ENCODE results near the gene PLXNA2.
A peak's percentile ranks its signal among the peaks of the same experiment; 100 is the strongest.

PLXNA2 gene

DNA sequence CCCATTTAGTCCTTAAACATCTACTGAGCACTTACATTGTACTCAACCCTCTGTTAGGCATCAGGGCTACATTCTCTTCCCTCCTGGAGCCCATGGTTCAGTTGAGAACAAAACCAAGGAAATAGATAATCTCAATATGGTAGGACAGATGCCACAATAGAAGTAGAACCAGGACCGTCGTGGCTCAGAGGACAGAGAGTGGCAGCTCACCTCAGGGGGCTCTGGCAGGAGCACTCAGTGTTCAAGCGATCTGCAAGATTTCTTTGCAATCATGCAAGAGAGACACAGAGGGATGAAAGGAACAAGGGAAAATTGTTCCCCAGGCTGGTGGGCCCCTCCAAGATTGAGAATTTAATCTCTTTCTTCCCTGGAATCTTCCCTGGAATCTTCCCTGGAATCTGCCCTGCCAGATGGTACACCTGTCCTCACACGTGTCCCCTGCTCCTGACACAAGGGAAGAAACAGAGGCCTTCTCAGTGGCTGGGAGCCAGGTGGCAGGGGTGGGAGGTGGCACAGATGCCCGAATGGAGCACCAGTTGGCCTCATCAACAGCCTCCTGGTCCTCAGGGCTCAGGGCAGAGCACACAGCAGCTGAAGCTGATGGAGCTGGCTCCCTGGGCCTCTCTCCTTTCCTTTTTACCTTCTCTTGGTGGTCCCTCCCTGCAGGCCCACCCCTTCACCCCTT lies 135.4 kb downstream of the PLXNA2 start:
- no peaks in the 10 kb centered on the region for H3K27me3 ChIP-seq (ENCODE audit: control insufficient read depth in 3 of 3, insufficient read depth in 3 of 3, low read depth in 1 of 3, low read length in 3 of 3)
- H3K4me2 ChIP-seq (ENCODE audit: insufficient read depth, low read length, poor library complexity, severe bottlenecking): no peak overlapping the region
- no peak overlapping the region for H3K27ac ChIP-seq (replicated peaks; ENCODE audit: low read length)
- peak overlapping the region; percentile 28 for H3K14ac ChIP-seq (ENCODE audit: low read length)
- no peaks in the 10 kb centered on the region for H3K36me3 ChIP-seq (replicated peaks in 1 of 2; ENCODE audit: control insufficient read depth in 2 of 2, insufficient read depth in 2 of 2, low read length in 2 of 2)
- H3K4me3 ChIP-seq (ENCODE audit: low read length in 2 of 2): no peak overlapping the region
- no peak overlapping the region for H2AFZ ChIP-seq (ENCODE audit: low read length)
- no peak overlapping the region for H2BK5ac ChIP-seq (ENCODE audit: low read length)
- peak overlapping the region; percentile 44 for H2BK15ac ChIP-seq (ENCODE audit: low read length)
- H4K91ac ChIP-seq (ENCODE audit: low read depth, low read length, poor library complexity): no peak overlapping the region
- WGBS, 2 donors (ENCODE audit: extremely low coverage in 2 of 2, insufficient read length in 2 of 2, insufficient replicate concordance in 1 of 2): no CpG with 5 or more reads among the region's 5 CpGs
- H2AK5ac ChIP-seq (ENCODE audit: low read depth, low read length): no peak overlapping the region
- no peak overlapping the region for H3K23ac ChIP-seq (ENCODE audit: low read depth, low read length, poor library complexity)
- H3K18ac ChIP-seq (ENCODE audit: low read length): no peak overlapping the region
- H2BK12ac ChIP-seq (ENCODE audit: low read length): no peak overlapping the region
- no peaks in the 10 kb centered on the region for H3K9me3 ChIP-seq (replicated peaks in 1 of 2; ENCODE audit: control insufficient read depth in 2 of 2, insufficient read depth in 1 of 2, low read depth in 1 of 2, low read length in 2 of 2)
- no peak overlapping the region for H3K9ac ChIP-seq (ENCODE audit: low read depth, low read length, poor library complexity)
- no peak overlapping the region for H4K8ac ChIP-seq (ENCODE audit: low read depth, low read length)
- no peak overlapping the region for H2BK120ac ChIP-seq (ENCODE audit: low read depth, low read length)
- no peaks in the 10 kb centered on the region for H3K79me1 ChIP-seq (ENCODE audit: low read depth, low read length)
- H3K4me1 ChIP-seq (ENCODE audit: control insufficient read depth in 2 of 2, insufficient read depth in 1 of 2, low read depth in 1 of 2, low read length in 2 of 2): peaks cover 23 to 37% of the 10 kb centered on the region in 2 donors
- H3K4ac ChIP-seq (ENCODE audit: low read length): no peak overlapping the region
- DNase-seq (ENCODE audit: low spot score): no peak

DNA sequence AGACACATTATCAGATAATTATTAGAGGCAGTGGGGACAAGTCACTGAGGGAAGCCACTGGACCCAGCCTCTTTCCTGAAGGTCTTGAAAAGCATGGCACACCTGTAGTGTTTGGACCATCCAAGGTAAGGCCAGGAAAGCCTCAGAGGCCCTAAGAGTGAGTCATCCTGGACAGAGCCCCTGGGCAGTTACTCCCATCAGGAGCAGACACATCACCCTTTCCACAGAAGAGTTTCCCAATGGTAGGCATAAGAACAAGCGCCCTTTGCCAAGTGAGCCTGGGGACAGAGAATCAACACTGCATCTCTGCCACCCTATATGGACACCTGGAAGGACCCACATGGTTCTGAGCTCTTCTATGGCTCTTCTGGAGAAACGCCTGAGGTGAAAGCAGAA lies 136.0 kb downstream of the PLXNA2 start:
- no peak for DNase-seq (ENCODE audit: low spot score)
- H3K9ac ChIP-seq (ENCODE audit: low read depth, low read length, poor library complexity): no peak overlapping the region
- no peaks in the 10 kb centered on the region for H3K27me3 ChIP-seq (ENCODE audit: control insufficient read depth in 3 of 3, insufficient read depth in 3 of 3, low read depth in 1 of 3, low read length in 3 of 3)
- no peak overlapping the region for H2BK12ac ChIP-seq (ENCODE audit: low read length)
- no peak overlapping the region for H4K91ac ChIP-seq (ENCODE audit: low read depth, low read length, poor library complexity)
- H3K4me1 ChIP-seq (ENCODE audit: control insufficient read depth in 2 of 2, insufficient read depth in 1 of 2, low read depth in 1 of 2, low read length in 2 of 2): peaks cover 27 to 37% of the 10 kb centered on the region in 2 donors
- H2AK5ac ChIP-seq (ENCODE audit: low read depth, low read length): no peak overlapping the region
- no peaks in the 10 kb centered on the region for H3K79me1 ChIP-seq (ENCODE audit: low read depth, low read length)
- no peak overlapping the region for H3K4me3 ChIP-seq (ENCODE audit: low read length in 2 of 2)
- H3K23ac ChIP-seq (ENCODE audit: low read depth, low read length, poor library complexity): no peak overlapping the region
- H2BK15ac ChIP-seq (ENCODE audit: low read length): peak overlapping the region; percentile 44
- no peak overlapping the region for H3K4me2 ChIP-seq (ENCODE audit: insufficient read depth, low read length, poor library complexity, severe bottlenecking)
- no peaks in the 10 kb centered on the region for H3K9me3 ChIP-seq (replicated peaks in 1 of 2; ENCODE audit: control insufficient read depth in 2 of 2, insufficient read depth in 1 of 2, low read depth in 1 of 2, low read length in 2 of 2)
- H2BK120ac ChIP-seq (ENCODE audit: low read depth, low read length): no peak overlapping the region
- no peak overlapping the region for H4K8ac ChIP-seq (ENCODE audit: low read depth, low read length)
- no peak overlapping the region for H2BK5ac ChIP-seq (ENCODE audit: low read length)
- no peak overlapping the region for H2AFZ ChIP-seq (ENCODE audit: low read length)
- no peak overlapping the region for H3K27ac ChIP-seq (replicated peaks; ENCODE audit: low read length)
- H3K36me3 ChIP-seq (replicated peaks in 1 of 2; ENCODE audit: control insufficient read depth in 2 of 2, insufficient read depth in 2 of 2, low read length in 2 of 2): no peaks in the 10 kb centered on the region
- WGBS, 2 donors (ENCODE audit: extremely low coverage in 2 of 2, insufficient read length in 2 of 2, insufficient replicate concordance in 1 of 2): no CpG with 5 or more reads among the region's 2 CpGs
- H3K4ac ChIP-seq (ENCODE audit: low read length): no peak overlapping the region
- H3K14ac ChIP-seq (ENCODE audit: low read length): no peak overlapping the region
- no peak overlapping the region for H3K18ac ChIP-seq (ENCODE audit: low read length)

DNA sequence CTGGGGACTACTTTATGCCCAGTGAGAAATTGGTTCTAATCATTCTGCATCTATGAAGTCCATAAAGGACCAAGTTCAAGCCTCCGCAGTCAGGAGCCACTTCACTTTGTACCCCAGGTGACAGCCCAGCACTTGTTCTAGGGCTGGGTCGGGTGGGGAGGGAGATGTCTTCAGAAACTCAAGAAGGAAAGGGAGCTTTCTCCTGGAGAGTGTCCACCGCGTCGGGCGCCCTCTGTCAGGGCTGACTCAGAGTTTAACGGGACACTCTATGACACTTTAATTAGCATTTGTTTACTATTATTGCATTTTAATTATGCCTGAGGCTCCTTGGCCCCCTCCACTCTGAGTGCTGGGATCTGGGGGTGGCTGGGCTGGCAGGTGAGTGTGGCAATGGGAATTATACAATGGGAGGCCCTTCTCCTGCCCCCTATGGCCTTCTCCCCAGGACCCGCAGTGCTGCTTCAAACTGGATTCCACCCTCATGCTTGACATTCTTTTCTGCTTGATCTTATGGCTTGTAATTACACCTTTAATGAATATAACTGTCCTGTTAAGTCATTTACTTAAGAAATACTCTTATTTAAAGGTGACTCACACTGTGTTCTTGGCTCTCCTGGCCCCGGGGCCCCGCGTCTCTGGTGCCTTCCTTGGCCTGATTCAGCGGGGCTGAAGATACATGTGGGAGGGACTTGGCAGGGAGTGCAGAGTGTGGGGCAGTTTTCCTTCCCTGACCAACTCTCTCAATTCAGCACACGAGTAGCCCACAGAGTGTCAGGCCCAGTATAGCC lies 136.6 kb downstream of the PLXNA2 start:
- no peak overlapping the region for H2BK15ac ChIP-seq (ENCODE audit: low read length)
- H3K4me1 ChIP-seq (ENCODE audit: control insufficient read depth in 2 of 2, insufficient read depth in 1 of 2, low read depth in 1 of 2, low read length in 2 of 2): peaks cover 29 to 33% of the 10 kb centered on the region in 2 donors
- H3K14ac ChIP-seq (ENCODE audit: low read length): no peak overlapping the region
- no peak overlapping the region for H2BK120ac ChIP-seq (ENCODE audit: low read depth, low read length)
- no peak overlapping the region for H2AK5ac ChIP-seq (ENCODE audit: low read depth, low read length)
- H4K8ac ChIP-seq (ENCODE audit: low read depth, low read length): no peak overlapping the region
- H3K27me3 ChIP-seq (ENCODE audit: control insufficient read depth in 3 of 3, insufficient read depth in 3 of 3, low read depth in 1 of 3, low read length in 3 of 3): no peaks in the 10 kb centered on the region
- H3K4me3 ChIP-seq (ENCODE audit: low read length in 2 of 2): no peak overlapping the region
- H2BK5ac ChIP-seq (ENCODE audit: low read length): no peak overlapping the region
- no peak overlapping the region for H4K91ac ChIP-seq (ENCODE audit: low read depth, low read length, poor library complexity)
- no CpG with 5 or more reads among the region's 13 CpGs for WGBS, 2 donors (ENCODE audit: extremely low coverage in 2 of 2, insufficient read length in 2 of 2, insufficient replicate concordance in 1 of 2)
- no peak overlapping the region for H3K27ac ChIP-seq (replicated peaks; ENCODE audit: low read length)
- no peak overlapping the region for H2AFZ ChIP-seq (ENCODE audit: low read length)
- H2BK12ac ChIP-seq (ENCODE audit: low read length): no peak overlapping the region
- no peak overlapping the region for H3K9ac ChIP-seq (ENCODE audit: low read depth, low read length, poor library complexity)
- no peak for DNase-seq (ENCODE audit: low spot score)
- H3K36me3 ChIP-seq (replicated peaks in 1 of 2; ENCODE audit: control insufficient read depth in 2 of 2, insufficient read depth in 2 of 2, low read length in 2 of 2): no peaks in the 10 kb centered on the region
- no peaks in the 10 kb centered on the region for H3K9me3 ChIP-seq (replicated peaks in 1 of 2; ENCODE audit: control insufficient read depth in 2 of 2, insufficient read depth in 1 of 2, low read depth in 1 of 2, low read length in 2 of 2)
- H3K4ac ChIP-seq (ENCODE audit: low read length): no peak overlapping the region
- no peak overlapping the region for H3K18ac ChIP-seq (ENCODE audit: low read length)
- no peaks in the 10 kb centered on the region for H3K79me1 ChIP-seq (ENCODE audit: low read depth, low read length)
- H3K4me2 ChIP-seq (ENCODE audit: insufficient read depth, low read length, poor library complexity, severe bottlenecking): no peak overlapping the region
- H3K23ac ChIP-seq (ENCODE audit: low read depth, low read length, poor library complexity): no peak overlapping the region

DNA sequence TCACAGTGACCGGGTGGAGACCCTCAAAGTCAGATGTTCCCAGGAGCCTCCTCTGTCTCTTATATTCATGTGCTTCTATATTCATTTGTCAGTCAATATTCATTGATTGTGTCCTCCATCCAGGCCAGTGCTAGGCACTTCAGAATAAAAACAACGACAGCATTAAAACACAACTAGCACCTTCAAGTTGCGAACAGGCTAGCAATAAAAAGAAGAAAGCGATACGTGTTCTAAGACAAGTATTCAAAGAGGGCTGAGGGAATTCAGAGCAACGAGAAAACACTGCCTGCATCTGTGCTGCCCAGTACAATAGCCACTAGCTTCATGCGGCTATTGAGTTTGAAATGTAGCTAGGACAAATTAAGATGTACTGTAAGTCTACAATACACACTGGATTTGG lies 138.0 kb downstream of the PLXNA2 start:
- H4K8ac ChIP-seq (ENCODE audit: low read depth, low read length): no peak overlapping the region
- no peak overlapping the region for H2BK5ac ChIP-seq (ENCODE audit: low read length)
- peak overlapping the region; percentile 61 for H2AFZ ChIP-seq (ENCODE audit: low read length)
- no peak overlapping the region for H4K91ac ChIP-seq (ENCODE audit: low read depth, low read length, poor library complexity)
- no peak overlapping the region for H3K18ac ChIP-seq (ENCODE audit: low read length)
- H2BK15ac ChIP-seq (ENCODE audit: low read length): no peak overlapping the region
- H3K9ac ChIP-seq (ENCODE audit: low read depth, low read length, poor library complexity): no peak overlapping the region
- no peak overlapping the region for H3K4me2 ChIP-seq (ENCODE audit: insufficient read depth, low read length, poor library complexity, severe bottlenecking)
- WGBS, 2 donors (ENCODE audit: extremely low coverage in 2 of 2, insufficient read length in 2 of 2, insufficient replicate concordance in 1 of 2): no CpG with 5 or more reads among the region's 7 CpGs
- H3K4me3 ChIP-seq (ENCODE audit: low read length in 2 of 2): no peak overlapping the region
- no peaks in the 10 kb centered on the region for H3K79me1 ChIP-seq (ENCODE audit: low read depth, low read length)
- no peaks in the 10 kb centered on the region for H3K27me3 ChIP-seq (ENCODE audit: control insufficient read depth in 3 of 3, insufficient read depth in 3 of 3, low read depth in 1 of 3, low read length in 3 of 3)
- H3K23ac ChIP-seq (ENCODE audit: low read depth, low read length, poor library complexity): no peak overlapping the region
- peaks cover 31 to 35% of the 10 kb centered on the region in 2 donors for H3K4me1 ChIP-seq (ENCODE audit: control insufficient read depth in 2 of 2, insufficient read depth in 1 of 2, low read depth in 1 of 2, low read length in 2 of 2)
- H2BK12ac ChIP-seq (ENCODE audit: low read length): no peak overlapping the region
- no peaks in the 10 kb centered on the region for H3K9me3 ChIP-seq (replicated peaks in 1 of 2; ENCODE audit: control insufficient read depth in 2 of 2, insufficient read depth in 1 of 2, low read depth in 1 of 2, low read length in 2 of 2)
- H3K27ac ChIP-seq (replicated peaks; ENCODE audit: low read length): no peak overlapping the region
- no peak overlapping the region for H3K4ac ChIP-seq (ENCODE audit: low read length)
- no peaks in the 10 kb centered on the region for H3K36me3 ChIP-seq (replicated peaks in 1 of 2; ENCODE audit: control insufficient read depth in 2 of 2, insufficient read depth in 2 of 2, low read length in 2 of 2)
- DNase-seq (ENCODE audit: low spot score): no peak
- H2AK5ac ChIP-seq (ENCODE audit: low read depth, low read length): no peak overlapping the region
- H3K14ac ChIP-seq (ENCODE audit: low read length): no peak overlapping the region
- H2BK120ac ChIP-seq (ENCODE audit: low read depth, low read length): no peak overlapping the region

All from neuronal stem cell (in vitro differentiated cells).